ENCODE data around the gene TRMT10C. TPM values are rescaled to one million over a fixed set of nuclear protein-coding genes. Genes with fewer than 3 reads are reported as not detected.

Gene TRMT10C
- total and polyA plus RNA-seq, 9 of the 15 experiments (the other 6 are each of a cell fraction or from before 2014, with no cell fraction given), result 48.6 to 106 (median 63.9) TPM

DNA sequence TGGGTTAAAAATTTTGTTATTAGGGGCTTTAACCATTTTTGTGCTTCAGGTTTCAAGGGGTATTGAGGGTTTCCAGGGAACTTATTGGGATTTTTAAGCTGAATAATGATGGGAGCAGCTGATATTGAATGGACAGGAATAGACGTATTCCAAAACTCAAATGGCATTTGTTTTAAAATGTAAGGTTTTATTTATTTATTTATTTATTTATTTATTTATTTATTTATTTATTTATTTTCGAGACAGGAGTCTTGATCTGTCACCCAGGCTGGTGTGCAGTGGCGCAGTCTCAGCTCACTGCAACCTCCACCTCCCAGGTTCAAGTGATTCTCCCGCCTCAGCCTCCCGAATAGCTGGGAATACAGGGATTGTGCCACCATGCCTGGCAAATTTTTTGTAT is 26.4 kb upstream of the TRMT10C start (continued):
- TF ChIP-seq, protein P1, sequence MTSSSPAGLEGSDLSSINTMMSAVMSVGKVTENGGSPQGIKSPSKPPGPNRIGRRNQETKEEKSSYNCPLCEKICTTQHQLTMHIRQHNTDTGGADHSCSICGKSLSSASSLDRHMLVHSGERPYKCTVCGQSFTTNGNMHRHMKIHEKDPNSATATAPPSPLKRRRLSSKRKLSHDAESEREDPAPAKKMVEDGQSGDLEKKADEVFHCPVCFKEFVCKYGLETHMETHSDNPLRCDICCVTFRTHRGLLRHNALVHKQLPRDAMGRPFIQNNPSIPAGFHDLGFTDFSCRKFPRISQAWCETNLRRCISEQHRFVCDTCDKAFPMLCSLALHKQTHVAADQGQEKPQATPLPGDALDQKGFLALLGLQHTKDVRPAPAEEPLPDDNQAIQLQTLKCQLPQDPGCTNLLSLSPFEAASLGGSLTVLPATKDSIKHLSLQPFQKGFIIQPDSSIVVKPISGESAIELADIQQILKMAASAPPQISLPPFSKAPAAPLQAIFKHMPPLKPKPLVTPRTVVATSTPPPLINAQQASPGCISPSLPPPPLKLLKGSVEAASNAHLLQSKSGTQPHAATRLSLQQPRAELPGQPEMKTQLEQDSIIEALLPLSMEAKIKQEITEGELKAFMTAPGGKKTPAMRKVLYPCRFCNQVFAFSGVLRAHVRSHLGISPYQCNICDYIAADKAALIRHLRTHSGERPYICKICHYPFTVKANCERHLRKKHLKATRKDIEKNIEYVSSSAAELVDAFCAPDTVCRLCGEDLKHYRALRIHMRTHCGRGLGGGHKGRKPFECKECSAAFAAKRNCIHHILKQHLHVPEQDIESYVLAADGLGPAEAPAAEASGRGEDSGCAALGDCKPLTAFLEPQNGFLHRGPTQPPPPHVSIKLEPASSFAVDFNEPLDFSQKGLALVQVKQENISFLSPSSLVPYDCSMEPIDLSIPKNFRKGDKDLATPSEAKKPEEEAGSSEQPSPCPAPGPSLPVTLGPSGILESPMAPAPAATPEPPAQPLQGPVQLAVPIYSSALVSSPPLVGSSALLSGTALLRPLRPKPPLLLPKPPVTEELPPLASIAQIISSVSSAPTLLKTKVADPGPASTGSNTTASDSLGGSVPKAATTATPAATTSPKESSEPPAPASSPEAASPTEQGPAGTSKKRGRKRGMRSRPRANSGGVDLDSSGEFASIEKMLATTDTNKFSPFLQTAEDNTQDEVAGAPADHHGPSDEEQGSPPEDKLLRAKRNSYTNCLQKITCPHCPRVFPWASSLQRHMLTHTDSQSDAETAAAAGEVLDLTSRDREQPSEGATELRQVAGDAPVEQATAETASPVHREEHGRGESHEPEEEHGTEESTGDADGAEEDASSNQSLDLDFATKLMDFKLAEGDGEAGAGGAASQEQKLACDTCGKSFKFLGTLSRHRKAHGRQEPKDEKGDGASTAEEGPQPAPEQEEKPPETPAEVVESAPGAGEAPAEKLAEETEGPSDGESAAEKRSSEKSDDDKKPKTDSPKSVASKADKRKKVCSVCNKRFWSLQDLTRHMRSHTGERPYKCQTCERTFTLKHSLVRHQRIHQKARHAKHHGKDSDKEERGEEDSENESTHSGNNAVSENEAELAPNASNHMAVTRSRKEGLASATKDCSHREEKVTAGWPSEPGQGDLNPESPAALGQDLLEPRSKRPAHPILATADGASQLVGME (CRISPR knock-in tag; IDR thresholded peaks at IDR 0.05), result no peak
- TF ChIP-seq NCOR1 (IDR thresholded peaks at IDR 0.05) (no peak), POLR2A (conservative IDR thresholded peaks at IDR 0.05) (no peak)

DNA sequence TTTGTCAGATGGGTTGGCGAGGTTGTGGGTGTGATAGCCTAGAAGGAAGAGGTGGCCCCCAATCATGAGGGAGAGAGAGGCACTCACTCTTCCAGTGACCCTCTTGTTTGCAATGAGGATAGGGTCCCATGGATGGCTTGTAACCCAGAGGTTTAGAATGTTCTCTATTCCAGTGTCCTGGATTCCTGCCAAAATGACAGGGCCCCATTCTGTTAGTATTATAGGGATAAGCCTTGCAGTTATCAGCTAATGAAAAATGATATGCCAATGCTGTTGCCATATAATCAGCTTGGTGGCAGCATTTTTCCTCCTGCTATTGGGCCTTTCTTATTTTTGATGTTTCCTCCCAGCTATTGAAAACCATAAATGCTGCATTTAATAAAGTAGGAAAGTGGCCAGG is 25.4 kb upstream of the TRMT10C start:
- WGBS (ENCODE audit: insufficient coverage, low coverage, missing lambda C conversion rate), result 67% methylated on average over 1 of the region's 1 CpG
- CTCF ChIA-PET (ENCODE audit: low intra/inter-chr PET ratio), result no interaction called here
- DNase-seq (ENCODE audit: extremely low read depth in 1 of 4, low spot score in 3 of 4) (no peak), ATAC-seq (no peak), FAIRE-seq (no peak)
- in situ Hi-C loops (cut with MboI), result no loop called here
- Histone ChIP-seq H3K9ac (ENCODE audit: insufficient read depth in 1 of 2, low read depth in 2 of 2, low read length in 2 of 2) (no peak overlapping the region), H3K9me1 (ENCODE audit: control insufficient read depth, insufficient read depth, low read length) (no peaks in the 10 kb centered on the region), H3K4me2 (ENCODE audit: insufficient read depth, low read length) (no peak overlapping the region), H3K4me3 (no peak overlapping the region), H3K36me3 (ENCODE audit: control insufficient read depth, insufficient read depth, low read length) (no peaks in the 10 kb centered on the region), H4K20me1 (replicated peaks; ENCODE audit: control insufficient read depth, insufficient read depth, low read length) (no peaks in the 10 kb centered on the region), H3K27me3 (ENCODE audit: control insufficient read depth in 2 of 2, insufficient read depth in 2 of 2, low read length in 2 of 2) (no peaks in the 10 kb centered on the region), H3K79me2 (ENCODE audit: control insufficient read depth, insufficient read depth, low read length) (no peaks in the 10 kb centered on the region), H3K27ac (ENCODE audit: extremely low read depth, low read depth, low read length) (no peak overlapping the region), H3K9me3 (replicated peaks; ENCODE audit: control insufficient read depth, insufficient read depth, low read depth, low read length) (no peaks in the 10 kb centered on the region), H2AFZ (ENCODE audit: low read depth, low read length) (no peak overlapping the region), H3K4me1 (replicated peaks in 1 of 2; ENCODE audit: control insufficient read depth in 2 of 2, insufficient read depth in 2 of 2, low read length in 2 of 2) (peaks cover 1 to 37% of the 10 kb centered on the region in 2 experiments)
- BruUV-seq (replicated peaks), result no TSS peak
- POLR2A ChIA-PET, result no interaction called here
- intact Hi-C loops (cut with micrococcal nuclease), result no loop called here
- TF ChIP-seq, protein P2, sequence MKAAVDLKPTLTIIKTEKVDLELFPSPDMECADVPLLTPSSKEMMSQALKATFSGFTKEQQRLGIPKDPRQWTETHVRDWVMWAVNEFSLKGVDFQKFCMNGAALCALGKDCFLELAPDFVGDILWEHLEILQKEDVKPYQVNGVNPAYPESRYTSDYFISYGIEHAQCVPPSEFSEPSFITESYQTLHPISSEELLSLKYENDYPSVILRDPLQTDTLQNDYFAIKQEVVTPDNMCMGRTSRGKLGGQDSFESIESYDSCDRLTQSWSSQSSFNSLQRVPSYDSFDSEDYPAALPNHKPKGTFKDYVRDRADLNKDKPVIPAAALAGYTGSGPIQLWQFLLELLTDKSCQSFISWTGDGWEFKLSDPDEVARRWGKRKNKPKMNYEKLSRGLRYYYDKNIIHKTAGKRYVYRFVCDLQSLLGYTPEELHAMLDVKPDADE (conservative IDR thresholded peaks at IDR 0.05; ENCODE audit: control insufficient read depth, low read depth, low read length), result no peak
- TF ChIP-seq JUND (IDR thresholded peaks at IDR 0.05; ENCODE audit: borderline replicate concordance, low read depth, low read length), result no peak
- TF ChIP-seq JUND (tag; IDR thresholded peaks at IDR 0.05; ENCODE audit: borderline replicate concordance, low read depth, low read length), result no peak
- TF ChIP-seq WHSC1 (IDR thresholded peaks at IDR 0.05; ENCODE audit: low read length), result no peak
- no peak for TF ChIP-seq NBN (IDR thresholded peaks at IDR 0.05; ENCODE audit: low read depth)
- no peak for TF ChIP-seq HSF4 (CRISPR knock-in tag; IDR thresholded peaks at IDR 0.05; ENCODE audit: borderline replicate concordance)
- no peak for TF ChIP-seq PHF20 (IDR thresholded peaks at IDR 0.05; ENCODE audit: partially characterized antibody)
- no peak for TF ChIP-seq ZNF699 (CRISPR knock-in tag; IDR thresholded peaks at IDR 0.05; ENCODE audit: insufficient replicate concordance)
- no peak for TF ChIP-seq HNRNPK (IDR thresholded peaks at IDR 0.05; ENCODE audit: low read depth, low read length, poor library complexity, severe bottlenecking)
- TF ChIP-seq E2F3 (CRISPR knock-in tag; IDR thresholded peaks at IDR 0.05), result no peak
- no peak for TF ChIP-seq PREB (CRISPR knock-in tag; IDR thresholded peaks at IDR 0.05)
